Trophoblast cell (in vitro differentiated cells and primary cell): ENCODE data around the gene VWF.

Experiments
- DNase-seq, 2 donors: peaks; one replicate each; pipeline ENCODE4 v3.0.0-alpha.2; 2016
- H2AFZ ChIP-seq: 2 replicates; pipeline ENCODE4 v1.6.1; 2013; ENCODE audit warnings: low read length, moderate library complexity, mild to moderate bottlenecking; ENCODE audit not compliant: insufficient read depth, poor library complexity
- H2AK5ac ChIP-seq: 2 replicates; pipeline ENCODE4 v1.6.1; 2013; ENCODE audit warnings: mild to moderate bottlenecking, low read length
- H2BK120ac ChIP-seq: 2 replicates; pipeline ENCODE4 v1.6.1; 2013; ENCODE audit warnings: low read length, mild to moderate bottlenecking, moderate library complexity; ENCODE audit not compliant: insufficient read depth, poor library complexity
- H2BK12ac ChIP-seq: 2 replicates; pipeline ENCODE4 v1.6.1; 2013; ENCODE audit warnings: mild to moderate bottlenecking, low read length, moderate library complexity
- H2BK5ac ChIP-seq: 2 replicates; pipeline ENCODE4 v1.6.1; 2013; ENCODE audit warnings: low read length, low read depth, moderate library complexity, mild to moderate bottlenecking; ENCODE audit not compliant: poor library complexity
- H3K14ac ChIP-seq: 2 replicates; pipeline ENCODE4 v1.6.1; 2013; ENCODE audit warnings: mild to moderate bottlenecking, low read length
- H3K18ac ChIP-seq: 2 replicates; pipeline ENCODE4 v1.6.1; 2013; ENCODE audit warnings: mild to moderate bottlenecking, low read length
- H3K23ac ChIP-seq: 2 replicates; pipeline ENCODE4 v1.6.1; 2013; ENCODE audit warnings: low read length
- H3K27ac ChIP-seq: 2 replicates; pipeline ENCODE4 v1.5.1; 2013; ENCODE audit warnings: low read depth, mild to moderate bottlenecking, inconsistent platforms, low read length, moderate library complexity
- H3K27me3 ChIP-seq: 2 replicates; pipeline ENCODE4 v1.6.1; 2013; ENCODE audit warnings: inconsistent platforms, mild to moderate bottlenecking, low read length, moderate library complexity; ENCODE audit not compliant: insufficient read depth
- H3K36me3 ChIP-seq, 2 experiments: 1 replicate in 1 of 2; 2 replicates in 1 of 2; pipeline ENCODE4 v1.6.1; 2013; ENCODE audit warnings: low read length in 2 of 2, mild to moderate bottlenecking in 2 of 2, moderate library complexity in 1 of 2; ENCODE audit not compliant: insufficient read depth in 2 of 2, control insufficient read depth in 1 of 2
- H3K4ac ChIP-seq: 2 replicates; pipeline ENCODE4 v1.6.1; 2013; ENCODE audit warnings: low read depth, mild to moderate bottlenecking, low read length, moderate library complexity
- H3K4me1 ChIP-seq, 2 experiments: 1 replicate in 1 of 2; 2 replicates in 1 of 2; pipeline ENCODE4 v1.6.1; 2013; ENCODE audit warnings: low read length in 2 of 2, mild to moderate bottlenecking in 2 of 2, moderate library complexity in 1 of 2; ENCODE audit not compliant: insufficient read depth in 2 of 2, control insufficient read depth in 1 of 2
- H3K4me2 ChIP-seq: 2 replicates; pipeline ENCODE4 v1.6.1; 2013; ENCODE audit warnings: inconsistent platforms, mild to moderate bottlenecking, low read length, moderate library complexity
- H3K4me3 ChIP-seq: 2 replicates; pipeline ENCODE4 v1.5.1; 2013; ENCODE audit warnings: mild to moderate bottlenecking, low read depth, low read length, inconsistent platforms
- H3K79me1 ChIP-seq: one replicate; pipeline ENCODE4 v1.6.1; 2013; ENCODE audit warnings: low read length
- H3K79me2 ChIP-seq: 2 replicates; pipeline ENCODE4 v1.6.1; 2013; ENCODE audit warnings: low read length, mild to moderate bottlenecking; ENCODE audit not compliant: control insufficient read depth, insufficient read depth, poor library complexity
- H3K9ac ChIP-seq: 2 replicates; pipeline ENCODE4 v1.6.1; 2013; ENCODE audit warnings: mild to moderate bottlenecking, low read length
- H3K9me3 ChIP-seq: 2 replicates; pipeline ENCODE4 v1.6.1; 2013; ENCODE audit warnings: low read depth, mild to moderate bottlenecking, control low read depth, inconsistent platforms, low read length; ENCODE audit not compliant: insufficient read depth
- H4K12ac ChIP-seq: 2 replicates; pipeline ENCODE4 v1.6.1; 2013; ENCODE audit warnings: low read depth, mild to moderate bottlenecking, low read length, moderate library complexity
- H4K8ac ChIP-seq: 2 replicates; pipeline ENCODE4 v1.6.1; 2013; ENCODE audit warnings: low read depth, mild to moderate bottlenecking, low read length, moderate library complexity
- H4K91ac ChIP-seq: one replicate; pipeline ENCODE4 v1.6.1; 2013; ENCODE audit warnings: low read depth, mild to moderate bottlenecking, low read length, moderate library complexity
- WGBS: extraction: QIAGEN DNeasy Blood & Tissue Kit; methylation state at CpG from one replicate; pipeline ENCODE4 v1.1.7; 2013; ENCODE audit warnings: missing lambda C conversion rate; ENCODE audit not compliant: insufficient read length, insufficient coverage; ENCODE audit errors: extremely low coverage; 5-methylcytosine and 5-hydroxymethylcytosine counted together

VWF gene

GRCh38 chr12:5916785-5917290 lies 207.6 kb downstream of the VWF start:
- H4K8ac ChIP-seq, result no peak overlapping the region
- H3K27ac ChIP-seq, result no peak overlapping the region
- H4K12ac ChIP-seq, result no peak overlapping the region
- no peaks in the 10 kb centered on the region for H3K79me2 ChIP-seq
- no peak overlapping the region for H3K18ac ChIP-seq
- no peak overlapping the region for H4K91ac ChIP-seq
- H2BK120ac ChIP-seq, result no peak overlapping the region
- WGBS, result no CpG with 5 or more reads among the region's 9 CpGs
- H3K9me3 ChIP-seq, result no peaks in the 10 kb centered on the region
- no peak overlapping the region for H3K14ac ChIP-seq
- H3K27me3 ChIP-seq, result no peaks in the 10 kb centered on the region
- no peak overlapping the region for H2AFZ ChIP-seq
- H3K36me3 ChIP-seq, result no peaks in the 10 kb centered on the region
- DNase-seq, result no peak
- H3K4ac ChIP-seq, result no peak overlapping the region
- H2BK12ac ChIP-seq, result no peak overlapping the region
- no peak overlapping the region for H2AK5ac ChIP-seq
- no peak overlapping the region for H3K23ac ChIP-seq
- H3K79me1 ChIP-seq, result no peaks in the 10 kb centered on the region
- no peak overlapping the region for H3K4me2 ChIP-seq
- H2BK5ac ChIP-seq, result no peak overlapping the region
- no peak overlapping the region for H3K4me3 ChIP-seq
- H3K4me1 ChIP-seq, result no peaks in the 10 kb centered on the region
- H3K9ac ChIP-seq, result no peak overlapping the region

GRCh38 chr12:5915511-5915910 lies 209.0 kb downstream of the VWF start:
- no peak overlapping the region for H3K14ac ChIP-seq
- no peaks in the 10 kb centered on the region for H3K79me1 ChIP-seq
- H3K4me1 ChIP-seq, result no peaks in the 10 kb centered on the region
- no peak overlapping the region for H2AFZ ChIP-seq
- WGBS, result no CpG with 5 or more reads among the region's 4 CpGs
- H4K8ac ChIP-seq, result no peak overlapping the region
- H2BK120ac ChIP-seq, result no peak overlapping the region
- no peak overlapping the region for H4K91ac ChIP-seq
- H3K9me3 ChIP-seq, result no peaks in the 10 kb centered on the region
- H3K18ac ChIP-seq, result no peak overlapping the region
- H4K12ac ChIP-seq, result no peak overlapping the region
- no peak overlapping the region for H3K9ac ChIP-seq
- no peak overlapping the region for H3K27ac ChIP-seq
- H3K27me3 ChIP-seq, result no peaks in the 10 kb centered on the region
- H3K79me2 ChIP-seq, result no peaks in the 10 kb centered on the region
- H2BK12ac ChIP-seq, result no peak overlapping the region
- H3K36me3 ChIP-seq, result no peaks in the 10 kb centered on the region
- H3K23ac ChIP-seq, result no peak overlapping the region
- H2AK5ac ChIP-seq, result no peak overlapping the region
- H2BK5ac ChIP-seq, result no peak overlapping the region
- DNase-seq, result no peak
- H3K4me2 ChIP-seq, result no peak overlapping the region
- no peak overlapping the region for H3K4ac ChIP-seq
- no peak overlapping the region for H3K4me3 ChIP-seq

GRCh38 chr12:5914387-5915149 lies 209.9 kb downstream of the VWF start:
- Histone ChIP-seq H3K9ac (no peak overlapping the region), H4K91ac (no peak overlapping the region), H3K36me3 (no peaks in the 10 kb centered on the region), H2BK5ac (no peak overlapping the region), H3K4me3 (no peak overlapping the region), H3K79me1 (no peaks in the 10 kb centered on the region), H3K79me2 (no peaks in the 10 kb centered on the region), H2BK120ac (no peak overlapping the region), H4K12ac (no peak overlapping the region), H2AK5ac (no peak overlapping the region), H3K18ac (no peak overlapping the region), H4K8ac (no peak overlapping the region), H3K14ac (no peak overlapping the region), H2AFZ (no peak overlapping the region), H3K9me3 (no peaks in the 10 kb centered on the region), H2BK12ac (no peak overlapping the region), H3K4ac (no peak overlapping the region), H3K4me1 (no peaks in the 10 kb centered on the region), H3K23ac (no peak overlapping the region), H3K27ac (no peak overlapping the region), H3K4me2 (no peak overlapping the region), H3K27me3 (no peaks in the 10 kb centered on the region)
- WGBS, result no CpG with 5 or more reads among the region's 11 CpGs
- DNase-seq, result no peak

GRCh38 chr12:5913387-5913786 lies 211.1 kb downstream of the VWF start:
- Histone ChIP-seq H4K91ac (no peak overlapping the region), H2BK5ac (no peak overlapping the region), H3K14ac (no peak overlapping the region), H2BK120ac (no peak overlapping the region), H3K79me2 (no peaks in the 10 kb centered on the region), H3K23ac (no peak overlapping the region), H2AK5ac (no peak overlapping the region), H3K4me1 (no peaks in the 10 kb centered on the region), H3K18ac (no peak overlapping the region), H3K9me3 (no peaks in the 10 kb centered on the region), H3K4me3 (no peak overlapping the region), H2BK12ac (no peak overlapping the region), H3K9ac (no peak overlapping the region), H3K4ac (no peak overlapping the region), H3K27ac (no peak overlapping the region), H3K79me1 (no peaks in the 10 kb centered on the region), H2AFZ (no peak overlapping the region), H4K8ac (no peak overlapping the region), H3K4me2 (no peak overlapping the region), H4K12ac (no peak overlapping the region), H3K36me3 (no peaks in the 10 kb centered on the region), H3K27me3 (no peaks in the 10 kb centered on the region)
- WGBS, result no CpG with 5 or more reads among the region's 9 CpGs
- no peak for DNase-seq
